ENCODE data around the gene AXDND1. TPM values are rescaled to one million over a fixed set of nuclear protein-coding genes. Genes with fewer than 3 reads are reported as not detected.

The AXDND1 gene
- total and polyA plus RNA-seq, 2 of the 8 experiments (the other 6 are each of a cell fraction or from before 2014, with no cell fraction given) = 0.61 TPM; not detected in 1

DNA sequence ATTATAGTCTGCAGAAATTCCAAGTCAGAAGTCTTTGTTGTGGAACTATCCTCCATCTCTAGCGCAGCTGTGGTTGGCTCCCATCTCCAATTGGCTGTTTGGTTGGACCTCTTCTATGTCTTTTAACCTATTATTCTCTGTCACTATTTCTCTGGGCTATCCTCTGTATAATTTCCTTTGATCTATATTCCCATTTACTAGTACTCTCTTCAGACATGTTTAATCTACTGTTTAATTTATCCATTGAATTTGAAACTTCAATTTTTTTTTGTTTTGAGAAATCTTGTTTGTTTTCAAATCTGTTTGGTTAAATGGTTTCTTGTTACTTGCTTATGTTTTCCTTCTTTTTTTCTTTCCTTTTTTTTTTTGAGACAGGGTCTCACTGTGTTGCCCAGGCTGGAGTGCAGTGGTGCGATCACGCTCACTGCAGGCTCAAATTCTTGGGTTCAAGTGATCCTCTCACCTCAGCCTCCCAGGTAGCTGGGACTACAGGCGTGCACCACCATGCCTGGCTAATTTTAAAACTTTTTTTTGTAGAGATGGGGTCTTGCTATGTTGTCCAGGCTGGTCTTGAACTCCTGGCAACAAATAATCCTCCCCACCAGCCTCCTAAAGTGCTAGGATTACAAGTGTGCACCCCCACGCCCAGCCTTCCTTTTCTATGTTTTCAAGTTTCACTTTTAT is 44.1 kb upstream of the AXDND1 start:
- DNase-seq (ENCODE audit: low read depth in 1 of 2, low spot score in 2 of 2) (no peak), FAIRE-seq (no peak)
- no peak overlapping the region for H3K23ac ChIP-seq (ENCODE audit: insufficient read length)
- no peaks in the 10 kb centered on the region for H3K27me3 ChIP-seq (replicated peaks in 1 of 4; ENCODE audit: control insufficient read depth in 3 of 4, extremely low read depth in 1 of 4, insufficient read depth in 3 of 4, low read length in 3 of 4)
- H3K23me2 ChIP-seq (ENCODE audit: low read depth, low read length) = no peaks in the 10 kb centered on the region
- H2AK5ac ChIP-seq (ENCODE audit: low read depth, low read length) = no peak overlapping the region
- WGBS, 2 experiments (ENCODE audit: extremely low coverage in 1 of 2, insufficient coverage in 1 of 2, insufficient read length in 1 of 2, insufficient replicate concordance in 2 of 2, low coverage in 1 of 2, low lambda C conversion rate in 2 of 2, missing lambda C conversion rate in 1 of 2) = 86% methylated on average over 5 of the region's 5 CpGs; no CpG with 5 or more reads in 1 of the 2 experiments
- no peak overlapping the region for H4K8ac ChIP-seq (ENCODE audit: extremely low read depth, insufficient read depth, low read length)
- no peak overlapping the region for H4K5ac ChIP-seq (ENCODE audit: insufficient read length, low read depth, low read length)
- no peaks in the 10 kb centered on the region for H3K79me2 ChIP-seq (ENCODE audit: control insufficient read depth in 1 of 2, insufficient read depth in 2 of 2, low read length in 2 of 2)
- H2BK20ac ChIP-seq (ENCODE audit: low read length) = no peak overlapping the region
- ChIA-PET POLR2A (ENCODE audit: partially characterized antibody) (no interaction called here), CTCF (ENCODE audit: partially characterized antibody) (no interaction called here)
- H3K4me1 ChIP-seq (replicated peaks in 1 of 4; ENCODE audit: control insufficient read depth in 3 of 4, insufficient read depth in 4 of 4, low read length in 3 of 4) = no peaks in the 10 kb centered on the region
- H3K79me1 ChIP-seq (ENCODE audit: low read depth, low read length) = no peaks in the 10 kb centered on the region
- H4K20me1 ChIP-seq (replicated peaks in 1 of 2; ENCODE audit: control insufficient read depth in 1 of 2, insufficient read depth in 2 of 2, low read length in 2 of 2) = no peaks in the 10 kb centered on the region
- no peak overlapping the region for H3K27ac ChIP-seq (ENCODE audit: low read depth, low read length)
- no peak overlapping the region for H2AFZ ChIP-seq (ENCODE audit: low read length)
- H3K4me3 ChIP-seq (ENCODE audit: extremely low read depth in 1 of 4, insufficient read depth in 2 of 4, low read depth in 3 of 4, low read length in 4 of 4) = no peak overlapping the region
- no peak overlapping the region for H2BK5ac ChIP-seq (ENCODE audit: low read depth, low read length)
- H3K36me3 ChIP-seq (ENCODE audit: control insufficient read depth in 2 of 4, insufficient read depth in 4 of 4, low read length in 3 of 4) = no peaks in the 10 kb centered on the region
- no peak overlapping the region for H3K14ac ChIP-seq (ENCODE audit: insufficient read length)
- no peak overlapping the region for H4K91ac ChIP-seq (replicated peaks; ENCODE audit: insufficient read length, low read length)
- no peak overlapping the region for H3K4ac ChIP-seq (replicated peaks; ENCODE audit: insufficient read length, low read depth, low read length)
- no peak overlapping the region for H3K56ac ChIP-seq (replicated peaks; ENCODE audit: insufficient read length, low read depth, low read length)
- no peak overlapping the region for H3K18ac ChIP-seq (ENCODE audit: extremely low read depth, low read length)
- H3K9me3 ChIP-seq (ENCODE audit: insufficient read depth in 2 of 2, low read depth in 1 of 2, low read length in 1 of 2) = no peaks in the 10 kb centered on the region
- no peak overlapping the region for H3K4me2 ChIP-seq (ENCODE audit: insufficient read depth in 1 of 2, low read depth in 2 of 2, low read length in 2 of 2)
- no peak overlapping the region for H2BK15ac ChIP-seq (ENCODE audit: low read length)
- no peak overlapping the region for H2BK12ac ChIP-seq (ENCODE audit: low read depth, low read length)
- H3K9ac ChIP-seq (replicated peaks in 1 of 4; ENCODE audit: extremely low read depth in 1 of 4, low read depth in 3 of 4, low read length in 3 of 4) = no peak overlapping the region
- no peak overlapping the region for H2BK120ac ChIP-seq (replicated peaks; ENCODE audit: low read depth, low read length)
- TF ChIP-seq, protein P1, sequence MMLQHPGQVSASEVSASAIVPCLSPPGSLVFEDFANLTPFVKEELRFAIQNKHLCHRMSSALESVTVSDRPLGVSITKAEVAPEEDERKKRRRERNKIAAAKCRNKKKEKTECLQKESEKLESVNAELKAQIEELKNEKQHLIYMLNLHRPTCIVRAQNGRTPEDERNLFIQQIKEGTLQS (IDR thresholded peaks at IDR 0.05; ENCODE audit: insufficient read depth, low read depth, low read length) = no peak
- TF ChIP-seq HDAC6 (IDR thresholded peaks at IDR 0.05; ENCODE audit: low read depth, low read length) (no peak), BCL11A (IDR thresholded peaks at IDR 0.05; ENCODE audit: low read depth in 2 of 2, low read length in 2 of 2) (no peak), MAFK (IDR thresholded peaks at IDR 0.05; ENCODE audit: low read depth, low read length) (no peak), CBX8 (IDR thresholded peaks at IDR 0.05; ENCODE audit: borderline replicate concordance, low read depth, low read length) (no peak), SP4 (IDR thresholded peaks at IDR 0.05; ENCODE audit: low read length) (no peak), POU5F1 (IDR thresholded peaks at IDR 0.05; ENCODE audit: low read depth, low read length) (no peak), RXRA (IDR thresholded peaks at IDR 0.05; ENCODE audit: insufficient read depth, low read depth, low read length) (no peak), CHD2 (IDR thresholded peaks at IDR 0.05; ENCODE audit: low read length) (no peak), KDM5A (IDR thresholded peaks at IDR 0.05; ENCODE audit: low read length) (no peak), RFX5 (IDR thresholded peaks at IDR 0.05; ENCODE audit: borderline replicate concordance, low read depth, low read length) (no peak), SAP30 (IDR thresholded peaks at IDR 0.05; ENCODE audit: insufficient read depth, insufficient replicate concordance, low read length) (no peak), SRF (IDR thresholded peaks at IDR 0.05; ENCODE audit: low read depth, low read length) (no peak), TEAD4 (IDR thresholded peaks at IDR 0.05; ENCODE audit: low read depth, low read length) (no peak)
